ENCODE results near the gene ACSF3.

The ACSF3 gene

GRCh38 chr16:89046491-89046890, 47.2 kb upstream of the ACSF3 start:
- H3K27ac ChIP-seq = no peak overlapping the region
- H3K27me3 ChIP-seq (ENCODE audit: control insufficient read depth, insufficient read depth, low read length) = no peaks in the 10 kb centered on the region
- H3K4me3 ChIP-seq (ENCODE audit: low read depth, low read length) = no peak overlapping the region
- H3K36me3 ChIP-seq (ENCODE audit: control insufficient read depth, insufficient read depth, low read length) = no peaks in the 10 kb centered on the region
- no peak overlapping the region for H2AFZ ChIP-seq
- no peaks in the 10 kb centered on the region for H3K79me2 ChIP-seq
- no peak overlapping the region for H3K9ac ChIP-seq
- no peak overlapping the region for H3K4me2 ChIP-seq (ENCODE audit: low read length)
- H3K4me1 ChIP-seq = no peaks in the 10 kb centered on the region
- TF ChIP-seq CTCF (IDR thresholded peaks at IDR 0.05) = no peak
- no peaks in the 10 kb centered on the region for H3K9me3 ChIP-seq (ENCODE audit: control insufficient read depth, low read length)

GRCh38 chr16:89047331-89048089, 46.1 kb upstream of the ACSF3 start:
- Histone ChIP-seq H3K4me3 (ENCODE audit: low read depth, low read length) (no peak overlapping the region), H3K4me1 (no peaks in the 10 kb centered on the region), H3K9ac (no peak overlapping the region), H3K79me2 (no peaks in the 10 kb centered on the region), H3K9me3 (ENCODE audit: control insufficient read depth, low read length) (no peaks in the 10 kb centered on the region), H3K27ac (no peak overlapping the region), H3K27me3 (ENCODE audit: control insufficient read depth, insufficient read depth, low read length) (no peaks in the 10 kb centered on the region), H3K4me2 (ENCODE audit: low read length) (no peak overlapping the region), H3K36me3 (ENCODE audit: control insufficient read depth, insufficient read depth, low read length) (no peaks in the 10 kb centered on the region), H2AFZ (no peak overlapping the region)
- no peak for TF ChIP-seq CTCF (IDR thresholded peaks at IDR 0.05)

- H3K4me2 ChIP-seq (ENCODE audit: low read length) = no peak overlapping the region
Observed at GRCh38 chr16:89048090-89048725, 45.4 kb upstream of the ACSF3 start.

GRCh38 chr16:89048871-89049422, 44.7 kb upstream of the ACSF3 start:
- H3K79me2 ChIP-seq = no peaks in the 10 kb centered on the region
- no peak overlapping the region for H2AFZ ChIP-seq
- H3K9ac ChIP-seq = no peak overlapping the region
- no peaks in the 10 kb centered on the region for H3K27me3 ChIP-seq (ENCODE audit: control insufficient read depth, insufficient read depth, low read length)
- H3K4me2 ChIP-seq (ENCODE audit: low read length) = no peak overlapping the region
- TF ChIP-seq CTCF (IDR thresholded peaks at IDR 0.05) = no peak
- no peaks in the 10 kb centered on the region for H3K4me1 ChIP-seq
- no peaks in the 10 kb centered on the region for H3K9me3 ChIP-seq (ENCODE audit: control insufficient read depth, low read length)
- H3K27ac ChIP-seq = no peak overlapping the region
- no peaks in the 10 kb centered on the region for H3K36me3 ChIP-seq (ENCODE audit: control insufficient read depth, insufficient read depth, low read length)
- H3K4me3 ChIP-seq (ENCODE audit: low read depth, low read length) = no peak overlapping the region

More at GRCh38 chr16:89048090-89048725, 45.4 kb upstream of the ACSF3 start:
- Histone ChIP-seq H3K4me3 (ENCODE audit: low read depth, low read length) (no peak overlapping the region), H2AFZ (no peak overlapping the region), H3K9ac (no peak overlapping the region), H3K27me3 (ENCODE audit: control insufficient read depth, insufficient read depth, low read length) (no peaks in the 10 kb centered on the region), H3K9me3 (ENCODE audit: control insufficient read depth, low read length) (no peaks in the 10 kb centered on the region), H3K79me2 (no peaks in the 10 kb centered on the region), H3K27ac (no peak overlapping the region), H3K36me3 (ENCODE audit: control insufficient read depth, insufficient read depth, low read length) (no peaks in the 10 kb centered on the region), H3K4me1 (no peaks in the 10 kb centered on the region)
- no peak for TF ChIP-seq CTCF (IDR thresholded peaks at IDR 0.05)

All from parathyroid adenoma (tissue), 2 donors.